GM13977 (cell line): ENCODE results near the gene CALCOCO1.

Experiments
- DNase-seq: peaks from one replicate; pipeline ENCODE4 v3.0.0; 2012; ENCODE audit warnings: low spot score
- CTCF ChIP-seq: IDR thresholded peaks from 2 replicates; pipeline ENCODE4 v1.5.1; 2012; ENCODE audit warnings: mild to moderate bottlenecking, control low read depth; ENCODE audit not compliant: insufficient read depth; ENCODE audit errors: extremely low read depth, missing control alignments
- in situ Hi-C: fragments of 300-500 bp; cut with MboI; formaldehyde crosslinking; loops from one replicate; pipeline ENCODE4 v1.12.0; 2022; ENCODE audit warnings: low sequenced_read_pairs, low pct_unique_long_range_greater_than_20kb, mixed read lengths, inconsistent platforms; ENCODE audit not compliant: unreplicated experiment

CALCOCO1 gene

GRCh38 chr12:53664191-53664590, 63.1 kb downstream of the CALCOCO1 start:
- in situ Hi-C loops: no loop called here
- TF ChIP-seq CTCF: no peak
- DNase-seq: no peak

GRCh38 chr12:53660041-53660440, 67.2 kb downstream of the CALCOCO1 start:
- in situ Hi-C loops: no loop called here
- DNase-seq: no peak
- TF ChIP-seq CTCF: no peak

GRCh38 chr12:53659571-53659981, 67.7 kb downstream of the CALCOCO1 start:
- no peak for DNase-seq
- TF ChIP-seq CTCF: no peak
- in situ Hi-C loops: no loop called here

GRCh38 chr12:53659011-53659551, 68.2 kb downstream of the CALCOCO1 start:
- no peak for TF ChIP-seq CTCF
- no peak for DNase-seq
- in situ Hi-C loops: no loop called here
